ENCODE results near the gene CLDN6. TPM values are rescaled to one million over a fixed set of nuclear protein-coding genes. Genes with fewer than 3 reads are reported as not detected.
A peak's percentile ranks its signal among the peaks of the same experiment; 100 is the strongest.

CLDN6 gene
- total RNA-seq, 1 donor from 2014 or later, result not detected

DNA sequence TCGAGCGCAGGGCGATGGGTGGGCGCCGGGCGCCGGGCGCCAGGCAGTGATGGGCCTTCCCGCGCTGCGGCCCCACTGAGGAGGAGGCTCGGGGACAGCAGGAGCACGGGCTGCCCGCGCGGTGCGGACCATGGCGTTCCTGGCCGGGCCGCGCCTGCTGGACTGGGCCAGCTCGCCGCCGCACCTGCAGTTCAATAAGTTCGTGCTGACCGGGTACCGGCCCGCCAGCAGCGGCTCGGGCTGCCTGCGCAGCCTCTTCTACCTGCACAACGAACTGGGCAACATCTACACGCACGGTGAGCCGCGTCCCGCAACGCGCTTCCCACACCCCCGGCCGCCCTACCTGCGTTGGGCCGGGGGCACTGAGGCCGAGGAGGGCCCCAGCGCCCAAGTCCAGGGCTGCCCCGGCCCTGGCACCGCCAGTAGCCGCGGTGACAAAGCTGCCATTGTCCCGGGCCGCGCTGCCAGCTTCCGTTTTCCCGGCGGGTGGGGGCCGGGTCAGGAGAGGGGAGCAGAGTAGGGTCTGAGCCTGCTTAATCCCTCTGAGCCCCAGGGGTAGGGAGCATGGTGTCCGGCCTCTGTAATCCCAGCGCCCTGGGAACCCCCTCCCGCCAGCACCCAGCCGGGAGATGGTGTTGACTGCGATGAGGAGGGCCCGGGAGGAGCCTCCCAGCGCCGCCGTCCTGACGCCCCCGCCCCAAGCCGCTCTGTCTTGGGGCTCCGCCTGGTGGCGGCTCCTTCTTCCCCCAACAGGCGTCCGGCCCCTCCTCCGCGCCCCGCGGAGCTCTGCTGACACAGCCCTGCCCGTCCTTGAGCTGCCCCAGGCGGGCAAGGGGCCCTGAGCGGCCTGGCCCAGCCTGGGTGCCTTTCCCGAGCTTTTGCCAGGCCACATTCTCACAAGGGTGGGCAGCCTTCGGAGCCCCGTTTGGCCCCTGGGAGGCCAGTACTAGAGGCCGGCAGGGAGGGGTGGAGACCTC, 48.1 kb downstream of the CLDN6 start:
- H3K9me3 ChIP-seq, result no peaks in the 10 kb centered on the region
- peak; percentile 63 for ATAC-seq
- H3K27me3 ChIP-seq, result peaks cover 37% of the 10 kb centered on the region
- peak; percentile 89 for DNase-seq
- H3K36me3 ChIP-seq, result no peaks in the 10 kb centered on the region
- peak overlapping the region; percentile 71 for H3K4me3 ChIP-seq
- intact Hi-C loops (cut with DNase I), result no loop called here
- no peak overlapping the region for H3K27ac ChIP-seq
- H3K4me1 ChIP-seq, result peaks cover 28% of the 10 kb centered on the region
- TF ChIP-seq, protein P1, sequence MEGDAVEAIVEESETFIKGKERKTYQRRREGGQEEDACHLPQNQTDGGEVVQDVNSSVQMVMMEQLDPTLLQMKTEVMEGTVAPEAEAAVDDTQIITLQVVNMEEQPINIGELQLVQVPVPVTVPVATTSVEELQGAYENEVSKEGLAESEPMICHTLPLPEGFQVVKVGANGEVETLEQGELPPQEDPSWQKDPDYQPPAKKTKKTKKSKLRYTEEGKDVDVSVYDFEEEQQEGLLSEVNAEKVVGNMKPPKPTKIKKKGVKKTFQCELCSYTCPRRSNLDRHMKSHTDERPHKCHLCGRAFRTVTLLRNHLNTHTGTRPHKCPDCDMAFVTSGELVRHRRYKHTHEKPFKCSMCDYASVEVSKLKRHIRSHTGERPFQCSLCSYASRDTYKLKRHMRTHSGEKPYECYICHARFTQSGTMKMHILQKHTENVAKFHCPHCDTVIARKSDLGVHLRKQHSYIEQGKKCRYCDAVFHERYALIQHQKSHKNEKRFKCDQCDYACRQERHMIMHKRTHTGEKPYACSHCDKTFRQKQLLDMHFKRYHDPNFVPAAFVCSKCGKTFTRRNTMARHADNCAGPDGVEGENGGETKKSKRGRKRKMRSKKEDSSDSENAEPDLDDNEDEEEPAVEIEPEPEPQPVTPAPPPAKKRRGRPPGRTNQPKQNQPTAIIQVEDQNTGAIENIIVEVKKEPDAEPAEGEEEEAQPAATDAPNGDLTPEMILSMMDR (IDR thresholded peaks at IDR 0.05), result peak; percentile 44

DNA sequence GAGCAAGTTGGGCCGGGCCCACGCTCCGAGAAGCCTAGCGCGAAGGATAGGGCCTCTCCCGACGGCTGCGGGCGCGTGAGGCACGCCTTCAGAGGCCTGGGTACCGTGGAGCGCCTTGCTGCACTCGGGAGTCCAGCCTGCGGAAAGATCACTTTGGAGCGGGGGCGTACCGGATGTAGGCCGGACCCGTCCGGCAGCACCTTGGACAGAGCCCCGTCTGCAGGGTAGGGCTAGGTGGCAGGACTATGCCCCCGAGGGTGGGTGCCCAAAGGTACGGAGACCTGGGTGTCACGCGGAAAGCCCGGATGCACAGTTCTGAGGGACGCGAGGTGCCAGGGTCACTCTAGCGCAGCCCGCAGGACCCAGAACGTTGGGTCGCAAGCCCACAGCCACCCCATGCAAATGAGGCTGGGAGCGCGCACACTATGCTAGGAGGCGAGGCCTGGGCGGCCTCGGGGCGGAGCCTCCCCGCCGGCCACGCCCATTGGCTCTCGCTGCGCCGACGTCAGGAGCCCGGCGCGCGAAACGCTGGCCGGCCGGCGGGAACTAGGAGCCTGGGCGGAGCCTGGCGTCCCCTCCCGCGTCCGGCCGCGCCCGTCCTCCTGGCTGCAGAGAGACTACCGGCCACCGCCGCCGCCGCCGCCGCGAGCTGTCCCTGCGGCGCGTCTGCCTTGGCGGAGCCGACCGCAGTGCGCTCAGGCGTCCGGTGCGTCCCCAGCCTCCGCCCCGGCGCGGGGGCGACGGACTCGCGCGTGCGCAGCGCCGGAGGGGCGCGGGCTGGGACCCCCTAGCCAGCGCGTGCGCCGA, 49.0 kb downstream of the CLDN6 start, which contains the start of gene PAQR4:
TSS of gene PAQR4 (plus strand) at position 611 of the 807 bp plus-strand sequence. CDS start 327 bp downstream, outside the sequence.
- peaks cover 46% of the 10 kb centered on the region for H3K27me3 ChIP-seq
- H3K4me3 ChIP-seq, result peak within 1 kb of the TSS; percentile 71
- peak; percentile 92 for ATAC-seq
- H3K4me1 ChIP-seq, result peaks cover 36% of the 10 kb centered on the region
- TF ChIP-seq, protein P1 (IDR thresholded peaks at IDR 0.05), result no peak
- H3K27ac ChIP-seq, result no peak within 1 kb of the TSS
- no peaks in the 10 kb centered on the region for H3K9me3 ChIP-seq
- no peaks in the 10 kb centered on the region for H3K36me3 ChIP-seq
- peak; percentile 93 for DNase-seq
- intact Hi-C loops (cut with DNase I), result no loop called here

DNA sequence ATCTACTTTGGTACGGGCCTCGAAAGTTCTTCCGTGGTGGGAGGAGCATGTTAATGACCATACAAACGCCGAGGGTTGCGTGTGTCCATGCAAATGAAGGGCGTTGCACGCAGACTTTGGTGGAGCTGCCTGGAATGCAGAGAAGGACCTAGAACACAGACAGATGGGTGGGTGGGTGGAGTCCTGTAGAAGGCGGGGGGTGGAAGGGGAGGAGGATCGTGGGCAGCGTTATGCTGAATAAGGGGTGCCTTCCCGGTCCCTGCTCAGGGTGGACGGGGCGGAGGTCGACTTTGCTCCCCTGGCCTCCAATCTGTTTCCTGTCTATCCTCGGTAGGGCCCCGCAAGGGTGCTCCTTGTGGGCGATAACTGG, 49.6 kb downstream of the CLDN6 start:
- Histone ChIP-seq H3K9me3 (no peaks in the 10 kb centered on the region), H3K4me1 (peaks cover 42% of the 10 kb centered on the region), H3K36me3 (no peaks in the 10 kb centered on the region), H3K27me3 (peaks cover 52% of the 10 kb centered on the region), H3K27ac (no peak overlapping the region), H3K4me3 (peak overlapping the region; percentile 71)
- ATAC-seq (no peak), DNase-seq (no peak)
- intact Hi-C loops (cut with DNase I), result no loop called here
- TF ChIP-seq, protein P1 (IDR thresholded peaks at IDR 0.05), result no peak

- TF ChIP-seq, protein P1 (IDR thresholded peaks at IDR 0.05), result no peak
- Histone ChIP-seq H3K4me1 (peaks cover 45% of the 10 kb centered on the region), H3K36me3 (no peaks in the 10 kb centered on the region), H3K9me3 (no peaks in the 10 kb centered on the region), H3K27me3 (peaks cover 57% of the 10 kb centered on the region), H3K4me3 (no peak overlapping the region), H3K27ac (no peak overlapping the region)
- intact Hi-C loops (cut with DNase I), result no loop called here
- no peak for ATAC-seq
- no peak for DNase-seq
Measured at GRCh38 chr16:2967721-2968161, 50.2 kb downstream of the CLDN6 start.

DNA sequence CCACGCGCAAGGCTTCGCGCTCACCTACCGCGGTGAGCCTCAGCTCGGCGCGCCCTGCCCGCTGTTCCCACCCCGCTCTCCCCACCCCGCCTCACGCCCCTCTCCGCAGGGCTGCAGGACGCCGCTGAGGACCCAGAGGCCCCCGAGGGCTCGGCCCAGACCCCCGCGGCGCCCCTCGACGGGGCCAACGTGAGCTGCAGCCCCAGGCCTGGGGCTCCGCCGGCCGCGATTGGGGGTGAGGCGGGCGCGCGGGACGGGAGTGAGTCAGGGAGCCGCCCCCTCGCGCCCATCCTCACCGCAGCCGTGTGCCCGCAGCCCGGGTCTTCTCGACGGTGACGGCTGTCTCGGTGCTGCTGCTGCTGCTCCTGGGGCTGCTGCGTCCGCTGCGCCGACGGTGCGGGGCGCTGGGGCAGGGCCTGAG, 50.8 kb downstream of the CLDN6 start:
- peaks cover 45% of the 10 kb centered on the region for H3K4me1 ChIP-seq
- H3K9me3 ChIP-seq, result no peaks in the 10 kb centered on the region
- intact Hi-C loops (cut with DNase I), result no loop called here
- peaks cover 62% of the 10 kb centered on the region for H3K27me3 ChIP-seq
- H3K27ac ChIP-seq, result no peak overlapping the region
- DNase-seq, result no peak
- H3K36me3 ChIP-seq, result no peaks in the 10 kb centered on the region
- H3K4me3 ChIP-seq, result peak overlapping the region; percentile 16
- ATAC-seq, result no peak
- TF ChIP-seq, protein P1 (IDR thresholded peaks at IDR 0.05), result no peak
